ENCODE data around the gene MRAP.

DNA sequence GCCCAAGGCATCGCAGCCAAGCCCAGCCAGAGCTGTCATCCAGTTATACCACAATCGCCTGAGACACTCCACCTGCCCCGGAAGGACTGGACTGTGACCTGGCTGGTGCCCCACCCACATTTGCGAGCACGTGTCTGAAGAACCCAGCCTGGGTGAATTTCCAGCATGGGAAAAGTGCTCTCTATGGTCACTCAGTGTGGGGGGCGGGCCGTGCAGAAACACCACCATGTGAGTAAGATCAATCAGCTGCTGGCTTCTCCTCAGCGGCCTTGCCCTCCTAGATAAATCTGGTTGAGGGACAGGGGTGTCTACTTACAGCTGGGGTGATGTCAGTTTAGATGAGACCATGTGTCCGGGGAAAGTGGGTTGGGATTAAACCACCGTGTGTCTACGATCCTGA is 49.3 kb downstream of the MRAP start:
- TF ChIP-seq, protein P1, sequence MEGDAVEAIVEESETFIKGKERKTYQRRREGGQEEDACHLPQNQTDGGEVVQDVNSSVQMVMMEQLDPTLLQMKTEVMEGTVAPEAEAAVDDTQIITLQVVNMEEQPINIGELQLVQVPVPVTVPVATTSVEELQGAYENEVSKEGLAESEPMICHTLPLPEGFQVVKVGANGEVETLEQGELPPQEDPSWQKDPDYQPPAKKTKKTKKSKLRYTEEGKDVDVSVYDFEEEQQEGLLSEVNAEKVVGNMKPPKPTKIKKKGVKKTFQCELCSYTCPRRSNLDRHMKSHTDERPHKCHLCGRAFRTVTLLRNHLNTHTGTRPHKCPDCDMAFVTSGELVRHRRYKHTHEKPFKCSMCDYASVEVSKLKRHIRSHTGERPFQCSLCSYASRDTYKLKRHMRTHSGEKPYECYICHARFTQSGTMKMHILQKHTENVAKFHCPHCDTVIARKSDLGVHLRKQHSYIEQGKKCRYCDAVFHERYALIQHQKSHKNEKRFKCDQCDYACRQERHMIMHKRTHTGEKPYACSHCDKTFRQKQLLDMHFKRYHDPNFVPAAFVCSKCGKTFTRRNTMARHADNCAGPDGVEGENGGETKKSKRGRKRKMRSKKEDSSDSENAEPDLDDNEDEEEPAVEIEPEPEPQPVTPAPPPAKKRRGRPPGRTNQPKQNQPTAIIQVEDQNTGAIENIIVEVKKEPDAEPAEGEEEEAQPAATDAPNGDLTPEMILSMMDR (IDR thresholded peaks at IDR 0.05; ENCODE audit: insufficient read depth, low read length) = no peak
- no peak for TF ChIP-seq POLR2AphosphoS5 (IDR thresholded peaks at IDR 0.05; ENCODE audit: low read depth)
- TF ChIP-seq, protein P2, sequence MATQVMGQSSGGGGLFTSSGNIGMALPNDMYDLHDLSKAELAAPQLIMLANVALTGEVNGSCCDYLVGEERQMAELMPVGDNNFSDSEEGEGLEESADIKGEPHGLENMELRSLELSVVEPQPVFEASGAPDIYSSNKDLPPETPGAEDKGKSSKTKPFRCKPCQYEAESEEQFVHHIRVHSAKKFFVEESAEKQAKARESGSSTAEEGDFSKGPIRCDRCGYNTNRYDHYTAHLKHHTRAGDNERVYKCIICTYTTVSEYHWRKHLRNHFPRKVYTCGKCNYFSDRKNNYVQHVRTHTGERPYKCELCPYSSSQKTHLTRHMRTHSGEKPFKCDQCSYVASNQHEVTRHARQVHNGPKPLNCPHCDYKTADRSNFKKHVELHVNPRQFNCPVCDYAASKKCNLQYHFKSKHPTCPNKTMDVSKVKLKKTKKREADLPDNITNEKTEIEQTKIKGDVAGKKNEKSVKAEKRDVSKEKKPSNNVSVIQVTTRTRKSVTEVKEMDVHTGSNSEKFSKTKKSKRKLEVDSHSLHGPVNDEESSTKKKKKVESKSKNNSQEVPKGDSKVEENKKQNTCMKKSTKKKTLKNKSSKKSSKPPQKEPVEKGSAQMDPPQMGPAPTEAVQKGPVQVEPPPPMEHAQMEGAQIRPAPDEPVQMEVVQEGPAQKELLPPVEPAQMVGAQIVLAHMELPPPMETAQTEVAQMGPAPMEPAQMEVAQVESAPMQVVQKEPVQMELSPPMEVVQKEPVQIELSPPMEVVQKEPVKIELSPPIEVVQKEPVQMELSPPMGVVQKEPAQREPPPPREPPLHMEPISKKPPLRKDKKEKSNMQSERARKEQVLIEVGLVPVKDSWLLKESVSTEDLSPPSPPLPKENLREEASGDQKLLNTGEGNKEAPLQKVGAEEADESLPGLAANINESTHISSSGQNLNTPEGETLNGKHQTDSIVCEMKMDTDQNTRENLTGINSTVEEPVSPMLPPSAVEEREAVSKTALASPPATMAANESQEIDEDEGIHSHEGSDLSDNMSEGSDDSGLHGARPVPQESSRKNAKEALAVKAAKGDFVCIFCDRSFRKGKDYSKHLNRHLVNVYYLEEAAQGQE (IDR thresholded peaks at IDR 0.05; ENCODE audit: insufficient replicate concordance, low read depth) = no peak
- TF ChIP-seq GABPA (IDR thresholded peaks at IDR 0.05; ENCODE audit: low read depth) = no peak
- no peak for TF ChIP-seq SPI1 (IDR thresholded peaks at IDR 0.05; ENCODE audit: borderline replicate concordance, low read depth)

Data from HL-60 (cell line).